Measurements from ENCODE around the gene DOCK1. TPM values are rescaled to one million over a fixed set of nuclear protein-coding genes. Genes with fewer than 3 reads are reported as not detected.

Gene DOCK1
- total RNA-seq, 2 donors from 2014 or later, result 72.4 to 89.3 TPM

- Histone ChIP-seq H3K36me3 (ENCODE audit: control insufficient read depth, insufficient read depth, low read length) (peaks cover 21% of the 10 kb centered on the region), H3K9me3 (ENCODE audit: control insufficient read depth, low read length) (no peaks in the 10 kb centered on the region), H3K4me1 (ENCODE audit: control insufficient read depth, insufficient read depth, low read length) (peaks cover 4% of the 10 kb centered on the region), H3K9ac (ENCODE audit: extremely low read depth, low read length, poor library complexity, severe bottlenecking) (no peak overlapping the region), H3K4me3 (ENCODE audit: low read length) (no peak overlapping the region), H3K27ac (ENCODE audit: low read depth, low read length) (no peak overlapping the region), H3K27me3 (ENCODE audit: control insufficient read depth, insufficient read depth, low read length, poor library complexity, severe bottlenecking) (no peaks in the 10 kb centered on the region)
- WGBS, 2 experiments (ENCODE audit: insufficient coverage in 1 of 2, insufficient read length in 1 of 2), result 96 to 98% methylated on average over 8 of the region's 8 CpGs
- no peak for DNase-seq
- no peaks in the 10 kb centered on the region for H3K9me3 Mint-ChIP-seq
- TF ChIP-seq, protein P1, sequence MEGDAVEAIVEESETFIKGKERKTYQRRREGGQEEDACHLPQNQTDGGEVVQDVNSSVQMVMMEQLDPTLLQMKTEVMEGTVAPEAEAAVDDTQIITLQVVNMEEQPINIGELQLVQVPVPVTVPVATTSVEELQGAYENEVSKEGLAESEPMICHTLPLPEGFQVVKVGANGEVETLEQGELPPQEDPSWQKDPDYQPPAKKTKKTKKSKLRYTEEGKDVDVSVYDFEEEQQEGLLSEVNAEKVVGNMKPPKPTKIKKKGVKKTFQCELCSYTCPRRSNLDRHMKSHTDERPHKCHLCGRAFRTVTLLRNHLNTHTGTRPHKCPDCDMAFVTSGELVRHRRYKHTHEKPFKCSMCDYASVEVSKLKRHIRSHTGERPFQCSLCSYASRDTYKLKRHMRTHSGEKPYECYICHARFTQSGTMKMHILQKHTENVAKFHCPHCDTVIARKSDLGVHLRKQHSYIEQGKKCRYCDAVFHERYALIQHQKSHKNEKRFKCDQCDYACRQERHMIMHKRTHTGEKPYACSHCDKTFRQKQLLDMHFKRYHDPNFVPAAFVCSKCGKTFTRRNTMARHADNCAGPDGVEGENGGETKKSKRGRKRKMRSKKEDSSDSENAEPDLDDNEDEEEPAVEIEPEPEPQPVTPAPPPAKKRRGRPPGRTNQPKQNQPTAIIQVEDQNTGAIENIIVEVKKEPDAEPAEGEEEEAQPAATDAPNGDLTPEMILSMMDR (conservative IDR thresholded peaks at IDR 0.05), result no peak
- no peaks in the 10 kb centered on the region for H3K27me3 Mint-ChIP-seq (ENCODE audit: insufficient read depth)
- H3K27ac Mint-ChIP-seq, result no peak overlapping the region
- peaks cover 10% of the 10 kb centered on the region for H3K4me1 Mint-ChIP-seq
- H3K36me3 Mint-ChIP-seq (ENCODE audit: low read depth), result peaks cover 35% of the 10 kb centered on the region
- H3K4me3 Mint-ChIP-seq, result no peak overlapping the region
Observed at GRCh38 chr10:126926568-126926967, 21.3 kb downstream of the DOCK1 start.

GRCh38 chr10:126927799-126928198 lies 22.6 kb downstream of the DOCK1 start:
- H3K27ac ChIP-seq (ENCODE audit: low read depth, low read length), result no peak overlapping the region
- H3K9me3 ChIP-seq (ENCODE audit: control insufficient read depth, low read length), result no peaks in the 10 kb centered on the region
- Mint-ChIP-seq H3K27ac (peak overlapping the region; percentile 45), H3K4me1 (peaks cover 10% of the 10 kb centered on the region), H3K9me3 (no peaks in the 10 kb centered on the region), H3K4me3 (no peak overlapping the region), H3K27me3 (ENCODE audit: insufficient read depth) (no peaks in the 10 kb centered on the region), H3K36me3 (ENCODE audit: low read depth) (peaks cover 34% of the 10 kb centered on the region)
- TF ChIP-seq, protein P1 (conservative IDR thresholded peaks at IDR 0.05), result no peak
- peaks cover 21% of the 10 kb centered on the region for H3K36me3 ChIP-seq (ENCODE audit: control insufficient read depth, insufficient read depth, low read length)
- H3K4me3 ChIP-seq (ENCODE audit: low read length), result no peak overlapping the region
- H3K27me3 ChIP-seq (ENCODE audit: control insufficient read depth, insufficient read depth, low read length, poor library complexity, severe bottlenecking), result no peaks in the 10 kb centered on the region
- no peak for DNase-seq
- 96% methylated on average over 9 to 13 of the region's 13 CpGs for WGBS, 2 experiments (ENCODE audit: insufficient coverage in 1 of 2, insufficient read length in 1 of 2)
- peaks cover 4% of the 10 kb centered on the region for H3K4me1 ChIP-seq (ENCODE audit: control insufficient read depth, insufficient read depth, low read length)
- H3K9ac ChIP-seq (ENCODE audit: extremely low read depth, low read length, poor library complexity, severe bottlenecking), result no peak overlapping the region

DNA sequence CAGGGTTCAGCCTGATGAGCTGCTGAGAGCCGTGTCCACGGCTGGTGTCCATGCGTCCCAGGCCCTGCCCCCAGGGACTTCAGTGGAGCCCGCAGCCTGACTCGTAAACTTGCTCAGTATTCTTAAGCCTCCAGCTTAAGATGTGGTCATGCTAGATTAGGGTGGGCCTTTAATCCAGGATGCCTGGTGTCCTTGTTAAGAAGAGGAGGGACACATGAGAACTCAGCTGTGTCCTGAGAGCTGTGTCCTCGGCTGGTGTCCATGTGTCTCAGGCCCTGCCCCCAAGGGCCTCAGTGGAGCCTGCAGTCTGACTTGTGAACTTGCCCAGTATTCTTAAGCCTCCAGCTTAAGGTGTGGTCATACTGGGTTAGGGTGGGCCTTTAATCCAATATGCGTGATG lies 23.0 kb downstream of the DOCK1 start:
- no peaks in the 10 kb centered on the region for H3K27me3 Mint-ChIP-seq (ENCODE audit: insufficient read depth)
- Histone ChIP-seq H3K4me1 (ENCODE audit: control insufficient read depth, insufficient read depth, low read length) (peaks cover 4% of the 10 kb centered on the region), H3K4me3 (ENCODE audit: low read length) (no peak overlapping the region), H3K27me3 (ENCODE audit: control insufficient read depth, insufficient read depth, low read length, poor library complexity, severe bottlenecking) (no peaks in the 10 kb centered on the region), H3K9me3 (ENCODE audit: control insufficient read depth, low read length) (no peaks in the 10 kb centered on the region), H3K9ac (ENCODE audit: extremely low read depth, low read length, poor library complexity, severe bottlenecking) (no peak overlapping the region), H3K27ac (ENCODE audit: low read depth, low read length) (no peak overlapping the region), H3K36me3 (ENCODE audit: control insufficient read depth, insufficient read depth, low read length) (peaks cover 21% of the 10 kb centered on the region)
- WGBS, 2 experiments (ENCODE audit: insufficient coverage in 1 of 2, insufficient read length in 1 of 2), result 96 to 100% methylated on average over 3 to 7 of the region's 7 CpGs
- TF ChIP-seq, protein P1 (conservative IDR thresholded peaks at IDR 0.05), result no peak
- H3K4me3 Mint-ChIP-seq, result no peak overlapping the region
- no peak for DNase-seq
- peak overlapping the region; percentile 16 for H3K27ac Mint-ChIP-seq
- H3K4me1 Mint-ChIP-seq, result peaks cover 10% of the 10 kb centered on the region
- H3K36me3 Mint-ChIP-seq (ENCODE audit: low read depth), result peaks cover 36% of the 10 kb centered on the region
- H3K9me3 Mint-ChIP-seq, result no peaks in the 10 kb centered on the region

All from endodermal cell (in vitro differentiated cells).